PC-9 (cell line): ENCODE data around the gene LAMB2. TPM values are rescaled to one million over a fixed set of nuclear protein-coding genes. Genes with fewer than 3 reads are reported as not detected.

Experiments
- BruUV-seq: library from RNA; stranded (reverse); fragments of 400-500 nt; replicated peaks from 2 replicates; lab custom pipeline; 2021; lab: Mats Ljungman, UMichigan
- CTCF ChIA-PET: fragments of 300-600 bp; sonication (Branson Sonifier 250); formaldehyde crosslinking; loops from one replicate; lab custom pipeline; 2022; ENCODE audit warnings: antibody characterized with exemption; lab: Charles Lee
- POLR2A ChIA-PET: fragments of 300-600 bp; sonication (Branson Sonifier 250); formaldehyde crosslinking; loops from one replicate; lab custom pipeline; 2022; ENCODE audit warnings: antibody characterized with exemption; ENCODE audit not compliant: unreplicated experiment; lab: Charles Lee
- DNase-seq, 2 experiments: peaks; one replicate each; pipeline versions ENCODE4 v3.0.0 to v3.0.0-alpha.2; 2015 to 2022; ENCODE audit warnings: mixed read lengths in 1 of 2
- H2AFZ ChIP-seq: fragments of 200-600 bp; sonication (generic); 2 replicates; pipeline ENCODE4 v1.8.1; 2017; ENCODE audit warnings: antibody characterized with exemption
- H3F3A ChIP-seq: fragments of 200-600 bp; sonication (generic); 2 replicates; pipeline ENCODE4 v1.8.1; 2017; ENCODE audit warnings: antibody characterized with exemption, mild to moderate bottlenecking, low read depth; ENCODE audit not compliant: insufficient read depth
- H3K27ac ChIP-seq: fragments of 200-600 bp; sonication (generic); 2 replicates; pipeline ENCODE4 v1.6.1; 2016; ENCODE audit warnings: mixed run types
- H3K27me3 ChIP-seq: fragments of 200-600 bp; sonication (generic); 2 replicates; pipeline ENCODE4 v1.6.1; 2016; ENCODE audit warnings: low read depth, mixed run types; ENCODE audit not compliant: insufficient read depth
- H3K36me3 ChIP-seq: fragments of 200-600 bp; sonication (generic); 2 replicates; pipeline ENCODE4 v1.6.1; 2016; ENCODE audit warnings: low read depth, mixed run types
- H3K4me1 ChIP-seq: fragments of 200-600 bp; sonication (generic); replicated peaks from 2 replicates; pipeline ENCODE4 v1.6.1; 2016; ENCODE audit warnings: mixed run types; ENCODE audit not compliant: insufficient read depth
- H3K4me2 ChIP-seq: fragments of 200-600 bp; sonication (generic); 2 replicates; pipeline ENCODE4 v1.6.1; 2017; ENCODE audit warnings: mixed run types
- H3K4me3 ChIP-seq: fragments of 200-600 bp; sonication (generic); 2 replicates; pipeline ENCODE4 v1.6.1; 2016; ENCODE audit warnings: mixed run types
- H3K79me2 ChIP-seq: fragments of 200-600 bp; sonication (generic); 2 replicates; pipeline ENCODE4 v1.6.1; 2017; ENCODE audit warnings: low read depth, mixed run types
- H3K9me2 ChIP-seq: fragments of 200-600 bp; sonication (generic); 2 replicates; pipeline ENCODE4 v1.8.1; 2017; ENCODE audit warnings: mild to moderate bottlenecking; ENCODE audit not compliant: insufficient read depth
- H3K9me3 ChIP-seq: fragments of 200-600 bp; sonication (generic); 2 replicates; pipeline ENCODE4 v1.8.1; 2016; ENCODE audit warnings: low read depth; ENCODE audit not compliant: insufficient read depth
- H4K20me1 ChIP-seq: fragments of 200-600 bp; sonication (generic); 2 replicates; pipeline ENCODE4 v1.8.1; 2017; ENCODE audit not compliant: insufficient read depth
- EZH2 ChIP-seq: fragments of 200-600 bp; sonication (generic); IDR thresholded peaks from 2 replicates; pipeline ENCODE4 v1.8.0; 2017; ENCODE audit warnings: antibody characterized with exemption, low read depth
- intact Hi-C: fragments of 100-400 bp; cut with micrococcal nuclease; formaldehyde crosslinking; loops from one replicate; pipeline ENCODE4 v1.10.0; 2022; ENCODE audit not compliant: unreplicated experiment
- total RNA-seq: library from RNA; stranded (reverse); gene quantifications from 2 replicates; pipeline ENCODE4 v1.2.3, GENCODE V29; 2021
- TF ChIP-seq, protein P1 (sequence below): fragments of 200-600 bp; sonication (generic); conservative IDR thresholded peaks from 2 replicates; pipeline ENCODE4 v1.6.1; 2017; ENCODE audit warnings: mixed run types, antibody characterized with exemption, mild to moderate bottlenecking, moderate library complexity

Gene LAMB2
- total RNA-seq, 1 experiment from 2014 or later: 230 TPM

GRCh38 chr3:49166752-49167556 is 34.1 kb upstream of the LAMB2 start:
- CTCF ChIA-PET: no interaction called here
- Histone ChIP-seq H3F3A (no peaks in the 10 kb centered on the region), H3K4me2 (peak overlapping the region; percentile 78), H3K27ac (peak overlapping the region; percentile 42; the same call in 1 of the 2 replicates), H3K27me3 (no peaks in the 10 kb centered on the region), H3K36me3 (peaks cover 8% of the 10 kb centered on the region; the same call in 1 of the 2 replicates), H2AFZ (peak overlapping the region; percentile 93), H3K9me3 (no peaks in the 10 kb centered on the region), H3K9me2 (no peaks in the 10 kb centered on the region), H3K4me3 (peak overlapping the region; percentile 90), H3K4me1 (peaks cover 13% of the 10 kb centered on the region; the same call in 1 of the 2 replicates), H3K79me2 (peaks cover 24% of the 10 kb centered on the region), H4K20me1 (no peaks in the 10 kb centered on the region)
- TSS peak; percentile 65 for BruUV-seq
- DNase-seq: no peak
- POLR2A ChIA-PET: no interaction called here
- TF ChIP-seq EZH2: no peak
- TF ChIP-seq, protein P1, sequence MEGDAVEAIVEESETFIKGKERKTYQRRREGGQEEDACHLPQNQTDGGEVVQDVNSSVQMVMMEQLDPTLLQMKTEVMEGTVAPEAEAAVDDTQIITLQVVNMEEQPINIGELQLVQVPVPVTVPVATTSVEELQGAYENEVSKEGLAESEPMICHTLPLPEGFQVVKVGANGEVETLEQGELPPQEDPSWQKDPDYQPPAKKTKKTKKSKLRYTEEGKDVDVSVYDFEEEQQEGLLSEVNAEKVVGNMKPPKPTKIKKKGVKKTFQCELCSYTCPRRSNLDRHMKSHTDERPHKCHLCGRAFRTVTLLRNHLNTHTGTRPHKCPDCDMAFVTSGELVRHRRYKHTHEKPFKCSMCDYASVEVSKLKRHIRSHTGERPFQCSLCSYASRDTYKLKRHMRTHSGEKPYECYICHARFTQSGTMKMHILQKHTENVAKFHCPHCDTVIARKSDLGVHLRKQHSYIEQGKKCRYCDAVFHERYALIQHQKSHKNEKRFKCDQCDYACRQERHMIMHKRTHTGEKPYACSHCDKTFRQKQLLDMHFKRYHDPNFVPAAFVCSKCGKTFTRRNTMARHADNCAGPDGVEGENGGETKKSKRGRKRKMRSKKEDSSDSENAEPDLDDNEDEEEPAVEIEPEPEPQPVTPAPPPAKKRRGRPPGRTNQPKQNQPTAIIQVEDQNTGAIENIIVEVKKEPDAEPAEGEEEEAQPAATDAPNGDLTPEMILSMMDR: no peak
- intact Hi-C loops: no loop called here

- peaks cover 8% of the 10 kb centered on the region; the same call in 1 of the 2 replicates for H3K36me3 ChIP-seq
- peak within 1 kb of the TSS; percentile 90 for H3K4me3 ChIP-seq
- H3F3A ChIP-seq: no peaks in the 10 kb centered on the region
- H3K27me3 ChIP-seq: no peaks in the 10 kb centered on the region
- H3K4me2 ChIP-seq: peak within 1 kb of the TSS; percentile 99
- DNase-seq: peak; percentile 35 to 55
- intact Hi-C loops: no loop called here
- H3K4me1 ChIP-seq: peaks cover 13% of the 10 kb centered on the region; the same call in 1 of the 2 replicates
- ChIA-PET CTCF (no interaction called here), POLR2A (interaction anchor here (0.7 kb wide), 1 partner anchor 192 kb away, joined by 3 read pairs; the partner anchor contains the start of gene GPX1)
- H3K9me2 ChIP-seq: no peaks in the 10 kb centered on the region
- H3K9me3 ChIP-seq: no peaks in the 10 kb centered on the region
- peak within 1 kb of the TSS; percentile 93 for H2AFZ ChIP-seq
- TF ChIP-seq, protein P1: no peak
- H3K27ac ChIP-seq: peak within 1 kb of the TSS; percentile 42
- H3K79me2 ChIP-seq: peaks cover 24% of the 10 kb centered on the region
- BruUV-seq: no TSS peak
- H4K20me1 ChIP-seq: no peaks in the 10 kb centered on the region
Observed at GRCh38 chr3:49165771-49166751, 33.2 kb upstream of the LAMB2 start, which contains the start of gene CCDC71. TSS of gene CCDC71 (minus strand) at chr3:49166331. CDS start at chr3:49164208, 2,123 bp downstream.
